ENCODE results near the gene PBRM1.
A peak's percentile ranks its signal among the peaks of the same experiment; 100 is the strongest.

The PBRM1 gene

GRCh38 chr3:52721002-52721729 is 35.5 kb upstream of the PBRM1 start:
- Histone ChIP-seq H3K4me3 (ENCODE audit: low read length) (peak overlapping the region; percentile 16; the same call in 1 of the 2 replicates), H4K20me1 (ENCODE audit: insufficient read depth, low read length) (no peaks in the 10 kb centered on the region), H3K9ac (ENCODE audit: low read length) (no peak overlapping the region), H3K27me3 (replicated peaks; ENCODE audit: insufficient read depth, low read length) (no peaks in the 10 kb centered on the region), H3K27ac (ENCODE audit: low read length) (peak overlapping the region; percentile 76; the same call in 1 of the 2 replicates), H3K9me2 (replicated peaks; ENCODE audit: insufficient read depth, low read length) (no peaks in the 10 kb centered on the region), H3K79me2 (ENCODE audit: low read length) (0 out of 2 replicates have a peak, but pooled peaks cover 6% of the 10 kb centered on the region), H3K4me2 (ENCODE audit: low read depth, low read length) (peak overlapping the region; percentile 86), H3K4me1 (ENCODE audit: low read length) (peaks cover 33% of the 10 kb centered on the region), H3F3A (ENCODE audit: insufficient read depth, low read length) (peaks cover 29% of the 10 kb centered on the region), H2AFZ (ENCODE audit: low read length) (no peak overlapping the region), H3K36me3 (replicated peaks; ENCODE audit: insufficient read depth, low read length) (no peaks in the 10 kb centered on the region), H3K9me3 (replicated peaks; ENCODE audit: insufficient read depth, low read length) (no peaks in the 10 kb centered on the region)
- peak; percentile 87 for DNase-seq
- TF ChIP-seq EZH2 (optimal IDR thresholded peaks at IDR 0.05; ENCODE audit: low read depth, low read length) = no peak
- no peak for TF ChIP-seq CTCF (IDR thresholded peaks at IDR 0.05; ENCODE audit: low read length)
- no peak for TF ChIP-seq EZH2phosphoT487 (IDR thresholded peaks at IDR 0.05; ENCODE audit: low read length)

DNA sequence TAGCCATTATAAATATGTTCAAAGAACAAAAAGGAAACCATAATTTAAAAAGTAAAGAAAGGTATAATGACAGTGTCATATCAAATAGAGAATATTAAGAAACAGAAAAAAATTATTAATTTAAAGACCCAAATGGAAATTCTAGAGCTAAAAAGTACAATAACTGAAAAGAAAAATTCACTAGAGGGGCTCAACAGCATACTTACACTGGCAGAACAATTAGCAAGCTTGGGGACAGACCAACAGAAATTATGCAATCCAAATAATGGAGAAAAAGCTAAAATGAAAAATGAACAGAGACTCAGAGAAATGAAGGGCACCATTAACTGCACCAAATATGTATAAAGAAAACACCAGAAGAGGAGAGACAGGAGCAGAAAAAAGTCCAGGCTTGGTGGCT is 33.9 kb upstream of the PBRM1 start:
- Histone ChIP-seq H2AFZ (ENCODE audit: low read length) (no peak overlapping the region), H3K4me3 (ENCODE audit: low read length) (no peak overlapping the region), H3K27me3 (replicated peaks; ENCODE audit: insufficient read depth, low read length) (no peaks in the 10 kb centered on the region), H3F3A (ENCODE audit: insufficient read depth, low read length) (peaks cover 29% of the 10 kb centered on the region), H3K4me1 (ENCODE audit: low read length) (peaks cover 33% of the 10 kb centered on the region), H4K20me1 (ENCODE audit: insufficient read depth, low read length) (no peaks in the 10 kb centered on the region), H3K9me3 (replicated peaks; ENCODE audit: insufficient read depth, low read length) (no peaks in the 10 kb centered on the region), H3K36me3 (replicated peaks; ENCODE audit: insufficient read depth, low read length) (no peaks in the 10 kb centered on the region), H3K9me2 (replicated peaks; ENCODE audit: insufficient read depth, low read length) (no peaks in the 10 kb centered on the region), H3K4me2 (ENCODE audit: low read depth, low read length) (peak overlapping the region; percentile 86; the same call in 1 of the 2 replicates), H3K27ac (ENCODE audit: low read length) (peak overlapping the region; percentile 76; the same call in 1 of the 2 replicates), H3K79me2 (ENCODE audit: low read length) (0 out of 2 replicates have a peak, but pooled peaks cover 6% of the 10 kb centered on the region), H3K9ac (ENCODE audit: low read length) (no peak overlapping the region)
- no peak for TF ChIP-seq CTCF (IDR thresholded peaks at IDR 0.05; ENCODE audit: low read length)
- no peak for TF ChIP-seq EZH2 (optimal IDR thresholded peaks at IDR 0.05; ENCODE audit: low read depth, low read length)
- no peak for TF ChIP-seq EZH2phosphoT487 (IDR thresholded peaks at IDR 0.05; ENCODE audit: low read length)
- DNase-seq = no peak

GRCh38 chr3:52715714-52716305 is 30.1 kb upstream of the PBRM1 start:
- Histone ChIP-seq H3K79me2 (ENCODE audit: low read length) (no peaks in the 10 kb centered on the region), H3K27ac (ENCODE audit: low read length) (no peak overlapping the region), H3K36me3 (replicated peaks; ENCODE audit: insufficient read depth, low read length) (no peaks in the 10 kb centered on the region), H3K4me3 (ENCODE audit: low read length) (no peak overlapping the region), H2AFZ (ENCODE audit: low read length) (no peak overlapping the region), H3K4me1 (ENCODE audit: low read length) (peaks cover 27% of the 10 kb centered on the region), H3K9me2 (replicated peaks; ENCODE audit: insufficient read depth, low read length) (no peaks in the 10 kb centered on the region), H4K20me1 (ENCODE audit: insufficient read depth, low read length) (no peaks in the 10 kb centered on the region), H3K27me3 (replicated peaks; ENCODE audit: insufficient read depth, low read length) (no peaks in the 10 kb centered on the region), H3K9me3 (replicated peaks; ENCODE audit: insufficient read depth, low read length) (no peaks in the 10 kb centered on the region), H3K9ac (ENCODE audit: low read length) (no peak overlapping the region), H3K4me2 (ENCODE audit: low read depth, low read length) (no peak overlapping the region), H3F3A (ENCODE audit: insufficient read depth, low read length) (peaks cover 20% of the 10 kb centered on the region)
- DNase-seq = no peak
- no peak for TF ChIP-seq CTCF (IDR thresholded peaks at IDR 0.05; ENCODE audit: low read length)
- no peak for TF ChIP-seq EZH2 (optimal IDR thresholded peaks at IDR 0.05; ENCODE audit: low read depth, low read length)
- TF ChIP-seq EZH2phosphoT487 (IDR thresholded peaks at IDR 0.05; ENCODE audit: low read length) = no peak
